ENCODE measurements around the gene HIRIP3.
"Not testable (repeated sequence)": the region's sequence is repeated elsewhere in the genome, so short reads cannot be mapped to it uniquely, and the experiment has no call there.

HIRIP3 gene

GRCh38 chr16:30028438-30029076, 33.1 kb upstream of the HIRIP3 start:
- H3K27ac ChIP-seq (ENCODE audit: low read depth in 2 of 2, low read length in 2 of 2): no peak overlapping the region
- no peaks in the 10 kb centered on the region for H3K36me3 ChIP-seq (ENCODE audit: control insufficient read depth in 2 of 2, insufficient read depth in 2 of 2, low read length in 2 of 2)
- H3K27me3 ChIP-seq (ENCODE audit: control insufficient read depth in 2 of 2, insufficient read depth in 2 of 2, low read length in 2 of 2): peaks cover 29 to 39% of the 10 kb centered on the region in 2 donors
- H3K9me3 ChIP-seq (ENCODE audit: control insufficient read depth in 2 of 2, low read length in 2 of 2): no peaks in the 10 kb centered on the region
- no peak overlapping the region for H3K9ac ChIP-seq (ENCODE audit: low read depth in 1 of 2, low read length in 2 of 2)
- no peaks in the 10 kb centered on the region for H3K4me1 ChIP-seq (ENCODE audit: control insufficient read depth in 2 of 2, insufficient read depth in 2 of 2, low read length in 2 of 2)
- H3K4me3 ChIP-seq (ENCODE audit: low read length in 2 of 2): no peak overlapping the region

- Histone ChIP-seq H3K4me1 (ENCODE audit: control insufficient read depth in 2 of 2, insufficient read depth in 2 of 2, low read length in 2 of 2) (no peaks in the 10 kb centered on the region), H3K27ac (ENCODE audit: low read depth in 2 of 2, low read length in 2 of 2) (no peak overlapping the region), H3K9ac (ENCODE audit: low read depth in 1 of 2, low read length in 2 of 2) (no peak overlapping the region), H3K4me3 (ENCODE audit: low read length in 2 of 2) (no peak overlapping the region), H3K27me3 (ENCODE audit: control insufficient read depth in 2 of 2, insufficient read depth in 2 of 2, low read length in 2 of 2) (peaks cover 29 to 39% of the 10 kb centered on the region in 2 donors), H3K9me3 (ENCODE audit: control insufficient read depth in 2 of 2, low read length in 2 of 2) (no peaks in the 10 kb centered on the region), H3K36me3 (ENCODE audit: control insufficient read depth in 2 of 2, insufficient read depth in 2 of 2, low read length in 2 of 2) (no peaks in the 10 kb centered on the region)
These were observed 32.4 kb upstream of the HIRIP3 start for GRCh38 chr16:30027588-30028437.

GRCh38 chr16:30026449-30026848, 31.0 kb upstream of the HIRIP3 start:
- Histone ChIP-seq H3K9ac (ENCODE audit: low read depth in 1 of 2, low read length in 2 of 2) (no peak overlapping the region), H3K27me3 (ENCODE audit: control insufficient read depth in 2 of 2, insufficient read depth in 2 of 2, low read length in 2 of 2) (peaks cover 20 to 30% of the 10 kb centered on the region in 2 donors), H3K36me3 (ENCODE audit: control insufficient read depth in 2 of 2, insufficient read depth in 2 of 2, low read length in 2 of 2) (no peaks in the 10 kb centered on the region), H3K9me3 (ENCODE audit: control insufficient read depth in 2 of 2, low read length in 2 of 2) (no peaks in the 10 kb centered on the region), H3K4me1 (ENCODE audit: control insufficient read depth in 2 of 2, insufficient read depth in 2 of 2, low read length in 2 of 2) (peaks cover 0 to 5% of the 10 kb centered on the region in 2 donors), H3K27ac (ENCODE audit: low read depth in 2 of 2, low read length in 2 of 2) (no peak overlapping the region), H3K4me3 (ENCODE audit: low read length in 2 of 2) (no peak overlapping the region)

- Histone ChIP-seq H3K36me3 (ENCODE audit: control insufficient read depth in 2 of 2, insufficient read depth in 2 of 2, low read length in 2 of 2) (no peaks in the 10 kb centered on the region), H3K27me3 (ENCODE audit: control insufficient read depth in 2 of 2, insufficient read depth in 2 of 2, low read length in 2 of 2) (peaks cover 19 to 25% of the 10 kb centered on the region in 2 donors), H3K4me1 (ENCODE audit: control insufficient read depth in 2 of 2, insufficient read depth in 2 of 2, low read length in 2 of 2) (peaks cover 5 to 12% of the 10 kb centered on the region in 2 donors), H3K4me3 (ENCODE audit: low read length in 2 of 2) (no peak overlapping the region), H3K9ac (ENCODE audit: low read depth in 1 of 2, low read length in 2 of 2) (no peak overlapping the region), H3K27ac (ENCODE audit: low read depth in 2 of 2, low read length in 2 of 2) (no peak overlapping the region), H3K9me3 (ENCODE audit: control insufficient read depth in 2 of 2, low read length in 2 of 2) (no peaks in the 10 kb centered on the region)
These were observed 30.2 kb upstream of the HIRIP3 start for GRCh38 chr16:30025574-30025973.

GRCh38 chr16:30025156-30025555, 29.7 kb upstream of the HIRIP3 start:
- H3K4me3 ChIP-seq (ENCODE audit: low read length in 2 of 2): no peak overlapping the region
- H3K27me3 ChIP-seq (ENCODE audit: control insufficient read depth in 2 of 2, insufficient read depth in 2 of 2, low read length in 2 of 2): peaks cover 15 to 22% of the 10 kb centered on the region in 2 donors
- no peak overlapping the region for H3K9ac ChIP-seq (ENCODE audit: low read depth in 1 of 2, low read length in 2 of 2)
- H3K36me3 ChIP-seq (ENCODE audit: control insufficient read depth in 2 of 2, insufficient read depth in 2 of 2, low read length in 2 of 2): no peaks in the 10 kb centered on the region
- H3K27ac ChIP-seq (ENCODE audit: low read depth in 2 of 2, low read length in 2 of 2): no peak overlapping the region
- H3K4me1 ChIP-seq (ENCODE audit: control insufficient read depth in 2 of 2, insufficient read depth in 2 of 2, low read length in 2 of 2): peaks cover 5 to 12% of the 10 kb centered on the region in 2 donors
- no peaks in the 10 kb centered on the region for H3K9me3 ChIP-seq (ENCODE audit: control insufficient read depth in 2 of 2, low read length in 2 of 2)

GRCh38 chr16:30024451-30024850, 29.0 kb upstream of the HIRIP3 start:
- no peak overlapping the region for H3K27ac ChIP-seq (ENCODE audit: low read depth in 2 of 2, low read length in 2 of 2)
- H3K4me3 ChIP-seq (ENCODE audit: low read length in 2 of 2): no peak overlapping the region
- peaks cover 10 to 15% of the 10 kb centered on the region in 2 donors for H3K27me3 ChIP-seq (ENCODE audit: control insufficient read depth in 2 of 2, insufficient read depth in 2 of 2, low read length in 2 of 2)
- no peak overlapping the region for H3K9ac ChIP-seq (ENCODE audit: low read depth in 1 of 2, low read length in 2 of 2)
- H3K4me1 ChIP-seq (ENCODE audit: control insufficient read depth in 2 of 2, insufficient read depth in 2 of 2, low read length in 2 of 2): peaks cover 5 to 12% of the 10 kb centered on the region in 2 donors
- H3K9me3 ChIP-seq (ENCODE audit: control insufficient read depth in 2 of 2, low read length in 2 of 2): no peaks in the 10 kb centered on the region
- no peaks in the 10 kb centered on the region for H3K36me3 ChIP-seq (ENCODE audit: control insufficient read depth in 2 of 2, insufficient read depth in 2 of 2, low read length in 2 of 2)

GRCh38 chr16:30023586-30023985, 28.2 kb upstream of the HIRIP3 start:
- no peaks in the 10 kb centered on the region for H3K36me3 ChIP-seq (ENCODE audit: control insufficient read depth in 2 of 2, insufficient read depth in 2 of 2, low read length in 2 of 2)
- no peak overlapping the region for H3K9ac ChIP-seq (ENCODE audit: low read depth in 1 of 2, low read length in 2 of 2)
- no peak overlapping the region for H3K27ac ChIP-seq (ENCODE audit: low read depth in 2 of 2, low read length in 2 of 2)
- no peak overlapping the region for H3K4me3 ChIP-seq (ENCODE audit: low read length in 2 of 2)
- H3K9me3 ChIP-seq (ENCODE audit: control insufficient read depth in 2 of 2, low read length in 2 of 2): no peaks in the 10 kb centered on the region
- H3K27me3 ChIP-seq (ENCODE audit: control insufficient read depth in 2 of 2, insufficient read depth in 2 of 2, low read length in 2 of 2): peaks cover 4 to 8% of the 10 kb centered on the region in 2 donors
- H3K4me1 ChIP-seq (ENCODE audit: control insufficient read depth in 2 of 2, insufficient read depth in 2 of 2, low read length in 2 of 2): peaks cover 5 to 12% of the 10 kb centered on the region in 2 donors

- H3K9me3 ChIP-seq (ENCODE audit: control insufficient read depth in 2 of 2, low read length in 2 of 2): no peaks in the 10 kb centered on the region
- no peak within 1 kb of the TSS for H3K27ac ChIP-seq (ENCODE audit: low read depth in 2 of 2, low read length in 2 of 2)
- no peak within 1 kb of the TSS for H3K4me3 ChIP-seq (ENCODE audit: low read length in 2 of 2)
- peak within 1 kb of the TSS in 1 of 2 donors; percentile 61 for H3K9ac ChIP-seq (ENCODE audit: low read depth in 1 of 2, low read length in 2 of 2)
- H3K27me3 ChIP-seq (ENCODE audit: control insufficient read depth in 2 of 2, insufficient read depth in 2 of 2, low read length in 2 of 2): peaks cover 4 to 8% of the 10 kb centered on the region in 2 donors
- H3K36me3 ChIP-seq (ENCODE audit: control insufficient read depth in 2 of 2, insufficient read depth in 2 of 2, low read length in 2 of 2): no peaks in the 10 kb centered on the region
- peaks cover 5 to 12% of the 10 kb centered on the region in 2 donors for H3K4me1 ChIP-seq (ENCODE audit: control insufficient read depth in 2 of 2, insufficient read depth in 2 of 2, low read length in 2 of 2)
These were observed 27.5 kb upstream of the HIRIP3 start, which contains the start of gene C16orf92 for GRCh38 chr16:30022887-30023286. Gene C16orf92 (plus strand): TSS chr16:30023198. CDS start chr16:30023341, 143 bp downstream.

- Histone ChIP-seq H3K27ac (ENCODE audit: low read depth in 2 of 2, low read length in 2 of 2) (no peak overlapping the region), H3K9me3 (ENCODE audit: control insufficient read depth in 2 of 2, low read length in 2 of 2) (no peaks in the 10 kb centered on the region), H3K27me3 (ENCODE audit: control insufficient read depth in 2 of 2, insufficient read depth in 2 of 2, low read length in 2 of 2) (no peaks in the 10 kb centered on the region), H3K9ac (ENCODE audit: low read depth in 1 of 2, low read length in 2 of 2) (no peak overlapping the region), H3K4me1 (ENCODE audit: control insufficient read depth in 2 of 2, insufficient read depth in 2 of 2, low read length in 2 of 2) (peaks cover 5 to 12% of the 10 kb centered on the region in 2 donors), H3K4me3 (ENCODE audit: low read length in 2 of 2) (no peak overlapping the region), H3K36me3 (ENCODE audit: control insufficient read depth in 2 of 2, insufficient read depth in 2 of 2, low read length in 2 of 2) (no peaks in the 10 kb centered on the region)
These were observed 23.3 kb upstream of the HIRIP3 start for GRCh38 chr16:30018731-30019158.

GRCh38 chr16:30017937-30018336, 22.5 kb upstream of the HIRIP3 start:
- not testable (repeated sequence) for H3K9ac ChIP-seq (ENCODE audit: low read depth in 1 of 2, low read length in 2 of 2); H3K27ac ChIP-seq (ENCODE audit: low read depth in 2 of 2, low read length in 2 of 2); H3K9me3 ChIP-seq (ENCODE audit: control insufficient read depth in 2 of 2, low read length in 2 of 2); H3K4me3 ChIP-seq (ENCODE audit: low read length in 2 of 2); H3K27me3 ChIP-seq (ENCODE audit: control insufficient read depth in 2 of 2, insufficient read depth in 2 of 2, low read length in 2 of 2); H3K36me3 ChIP-seq (ENCODE audit: control insufficient read depth in 2 of 2, insufficient read depth in 2 of 2, low read length in 2 of 2)
- peaks cover 5 to 12% of the 10 kb centered on the region in 2 donors for H3K4me1 ChIP-seq (ENCODE audit: control insufficient read depth in 2 of 2, insufficient read depth in 2 of 2, low read length in 2 of 2)
